Central memory CD8-positive, alpha-beta T cell (primary cell): ENCODE data around the gene S1PR5.

Source experiments
- ATAC-seq: fragments of 150-1000 bp; cut with Tn5 transposase; replicated peaks from 2 replicates; pipeline ENCODE4 v1.10.0; 2022; ENCODE audit warnings: mild to moderate bottlenecking, moderate FRiP score, moderate number of reproducible peaks; ENCODE audit not compliant: poor library complexity, severe bottlenecking; ENCODE audit errors: extremely low read depth
- DNase-seq, 2 donors: peaks; one replicate each; pipeline ENCODE4 v3.0.0; 2021; ENCODE audit warnings: low spot score in 2 of 2
- H3K27ac Mint-ChIP-seq: one replicate; pipeline ENCODE4 v1.8.0; 2022; ENCODE audit warnings: low read depth, mild to moderate bottlenecking, moderate library complexity, mixed read lengths
- H3K27me3 Mint-ChIP-seq: one replicate; pipeline ENCODE4 v1.8.0; 2022; ENCODE audit warnings: mixed read lengths
- H3K36me3 Mint-ChIP-seq: one replicate; pipeline ENCODE4 v1.8.0; 2022; ENCODE audit warnings: mild to moderate bottlenecking, moderate library complexity, mixed read lengths; ENCODE audit not compliant: insufficient read depth
- H3K4me1 Mint-ChIP-seq: one replicate; pipeline ENCODE4 v1.8.0; 2022; ENCODE audit warnings: mixed read lengths
- H3K4me3 Mint-ChIP-seq: one replicate; pipeline ENCODE4 v1.8.0; 2022; ENCODE audit warnings: mild to moderate bottlenecking, moderate library complexity, mixed read lengths
- H3K9me3 Mint-ChIP-seq: one replicate; pipeline ENCODE4 v1.8.0; 2022; ENCODE audit warnings: mixed read lengths

The S1PR5 gene

DNA sequence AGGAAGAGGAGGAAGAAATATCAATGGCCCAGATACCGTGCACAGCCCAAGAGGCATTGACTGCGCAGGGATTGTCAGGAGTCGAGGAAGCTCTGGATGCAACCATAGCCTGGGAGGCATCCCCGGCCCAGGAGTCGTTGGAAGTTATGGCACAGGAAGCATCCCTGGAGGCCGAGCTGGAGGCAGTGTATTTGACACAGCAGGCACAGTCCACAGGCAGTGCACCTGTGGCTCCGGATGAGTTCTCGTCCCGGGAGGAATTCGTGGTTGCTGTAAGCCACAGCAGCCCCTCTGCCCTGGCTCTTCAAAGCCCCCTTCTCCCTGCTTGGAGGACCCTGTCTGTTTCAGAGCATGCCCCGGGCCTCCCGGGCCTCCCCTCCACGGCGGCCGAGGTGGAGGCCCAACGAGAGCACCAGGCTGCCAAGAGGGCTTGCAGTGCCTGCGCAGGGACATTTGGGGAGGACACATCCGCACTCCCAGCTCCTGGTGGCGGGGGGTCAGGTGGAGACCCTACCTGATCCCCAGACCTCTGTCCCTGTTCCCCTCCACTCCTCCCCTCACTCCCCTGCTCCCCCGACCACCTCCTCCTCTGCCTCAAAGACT, 50.0 kb downstream of the S1PR5 start:
- H3K4me3 Mint-ChIP-seq = no peak overlapping the region
- H3K9me3 Mint-ChIP-seq = no peaks in the 10 kb centered on the region
- no peaks in the 10 kb centered on the region for H3K4me1 Mint-ChIP-seq
- no peak for DNase-seq
- H3K36me3 Mint-ChIP-seq = peaks cover 10% of the 10 kb centered on the region
- H3K27ac Mint-ChIP-seq = no peak overlapping the region
- H3K27me3 Mint-ChIP-seq = no peaks in the 10 kb centered on the region
- ATAC-seq = no peak

GRCh38 chr19:10464456-10464855, 52.8 kb downstream of the S1PR5 start:
- H3K27ac Mint-ChIP-seq = no peak overlapping the region
- DNase-seq = no peak
- no peaks in the 10 kb centered on the region for H3K9me3 Mint-ChIP-seq
- peaks cover 10% of the 10 kb centered on the region for H3K36me3 Mint-ChIP-seq
- H3K27me3 Mint-ChIP-seq = no peaks in the 10 kb centered on the region
- H3K4me3 Mint-ChIP-seq = no peak overlapping the region
- H3K4me1 Mint-ChIP-seq = no peaks in the 10 kb centered on the region
- ATAC-seq = no peak
